Body of pancreas (tissue), 4 donors: ENCODE measurements around the gene GPR108.

Source experiments
- POLR2A ChIP-seq, 3 donors: fragments of 450-650 bp; IDR thresholded peaks; one replicate each; pipeline ENCODE4 v1.6.1; 2016; ENCODE audit warnings: antibody characterized with exemption in 3 of 3, mild to moderate bottlenecking in 2 of 3
- TF ChIP-seq, protein P1 (sequence below), 7 experiments: fragments of 450-650 bp in 4 of 7; fragments of 200-600 bp in 3 of 7; sonication (generic) in 3 of 7; IDR thresholded peaks; one replicate each; pipeline ENCODE4 v1.5.1; 2016 to 2019; ENCODE audit warnings: antibody characterized with exemption in 7 of 7

DNA sequence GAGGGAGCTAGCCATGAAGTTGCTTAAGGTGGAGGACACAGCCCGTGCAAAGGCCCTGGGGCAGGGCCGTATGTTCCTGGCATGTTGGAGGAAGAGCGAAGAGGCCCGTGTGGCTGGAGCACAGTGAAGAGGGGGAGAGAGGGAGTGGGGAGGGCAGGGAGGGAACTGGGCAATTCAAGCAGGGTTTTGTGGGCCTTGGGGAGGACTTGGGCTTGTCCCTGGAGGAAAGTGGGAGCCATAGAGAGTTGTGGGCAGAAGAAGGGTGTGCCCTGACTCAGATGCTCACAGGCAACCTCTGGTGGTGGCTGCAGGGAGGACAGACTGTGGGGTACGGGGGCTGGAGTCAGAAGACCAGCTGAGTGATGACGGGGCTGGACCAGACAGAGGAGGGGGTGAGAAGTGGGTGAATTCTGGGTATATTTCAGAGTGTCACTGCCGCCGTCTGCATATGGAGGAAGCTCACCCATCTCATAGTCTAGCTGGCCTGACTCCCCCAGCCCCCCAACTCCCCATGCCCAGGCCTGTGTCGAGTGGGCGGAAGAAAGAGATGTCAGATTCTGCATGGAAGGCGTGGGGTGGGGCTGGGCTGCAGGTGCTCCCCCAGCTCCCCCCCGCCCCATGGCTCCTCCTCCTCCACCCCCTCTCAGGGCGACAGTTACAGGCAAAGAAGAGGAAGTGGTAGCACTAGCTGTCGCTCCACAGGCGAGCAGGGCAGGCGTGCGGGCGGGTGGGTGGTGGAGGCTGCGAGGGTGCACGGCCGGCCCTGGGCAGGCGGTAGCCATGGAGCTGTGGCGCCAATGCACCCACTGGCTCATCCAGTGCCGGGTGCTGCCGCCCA is 34.9 kb upstream of the GPR108 start, which contains the start of gene VAV1:
- TF ChIP-seq, protein P1, sequence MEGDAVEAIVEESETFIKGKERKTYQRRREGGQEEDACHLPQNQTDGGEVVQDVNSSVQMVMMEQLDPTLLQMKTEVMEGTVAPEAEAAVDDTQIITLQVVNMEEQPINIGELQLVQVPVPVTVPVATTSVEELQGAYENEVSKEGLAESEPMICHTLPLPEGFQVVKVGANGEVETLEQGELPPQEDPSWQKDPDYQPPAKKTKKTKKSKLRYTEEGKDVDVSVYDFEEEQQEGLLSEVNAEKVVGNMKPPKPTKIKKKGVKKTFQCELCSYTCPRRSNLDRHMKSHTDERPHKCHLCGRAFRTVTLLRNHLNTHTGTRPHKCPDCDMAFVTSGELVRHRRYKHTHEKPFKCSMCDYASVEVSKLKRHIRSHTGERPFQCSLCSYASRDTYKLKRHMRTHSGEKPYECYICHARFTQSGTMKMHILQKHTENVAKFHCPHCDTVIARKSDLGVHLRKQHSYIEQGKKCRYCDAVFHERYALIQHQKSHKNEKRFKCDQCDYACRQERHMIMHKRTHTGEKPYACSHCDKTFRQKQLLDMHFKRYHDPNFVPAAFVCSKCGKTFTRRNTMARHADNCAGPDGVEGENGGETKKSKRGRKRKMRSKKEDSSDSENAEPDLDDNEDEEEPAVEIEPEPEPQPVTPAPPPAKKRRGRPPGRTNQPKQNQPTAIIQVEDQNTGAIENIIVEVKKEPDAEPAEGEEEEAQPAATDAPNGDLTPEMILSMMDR (IDR thresholded peaks at IDR 0.05), result no peak
- peak in 1 of 3 donors; percentile 47 for TF ChIP-seq POLR2A (IDR thresholded peaks at IDR 0.05)
